GM23338 (cell line): ENCODE results near the gene NIPBL. TPM values are rescaled to one million over a fixed set of nuclear protein-coding genes. Genes with fewer than 3 reads are reported as not detected.

Experiments used
- ATAC-seq: fragments of 200-7000 bp; cut with Tn5 transposase; 3 replicates; pipeline ENCODE4 v1.9.1; 2020
- DNase-seq: peaks from one replicate; pipeline ENCODE4 v3.0.0-alpha.2; 2015; ENCODE audit warnings: low spot score
- H2AFZ ChIP-seq: fragments of 200-600 bp; sonication (generic); 2 replicates; pipeline ENCODE4 v1.8.0; 2016; ENCODE audit warnings: antibody characterized with exemption, mild to moderate bottlenecking, moderate library complexity
- H3F3A ChIP-seq: fragments of 200-600 bp; sonication (generic); replicated peaks from 2 replicates; pipeline ENCODE4 v1.8.0; 2017; ENCODE audit warnings: antibody characterized with exemption, mixed run types, low read depth
- H3K27ac ChIP-seq: fragments of 200-600 bp; sonication (generic); 2 replicates; pipeline ENCODE4 v1.6.1; 2016; ENCODE audit warnings: low read depth
- H3K27me3 ChIP-seq: fragments of 200-600 bp; sonication (generic); 2 replicates; pipeline ENCODE4 v1.8.0; 2016; ENCODE audit warnings: mild to moderate bottlenecking, mixed run types, moderate library complexity; ENCODE audit not compliant: insufficient read depth
- H3K36me3 ChIP-seq: fragments of 200-600 bp; sonication (generic); 2 replicates; pipeline ENCODE4 v1.8.0; 2016; ENCODE audit warnings: mild to moderate bottlenecking; ENCODE audit not compliant: insufficient read depth
- H3K4me1 ChIP-seq: fragments of 200-600 bp; sonication (generic); 2 replicates; pipeline ENCODE4 v1.8.0; 2016; ENCODE audit warnings: mild to moderate bottlenecking, moderate library complexity; ENCODE audit not compliant: insufficient read depth
- H3K4me2 ChIP-seq: fragments of 200-600 bp; sonication (generic); 2 replicates; pipeline ENCODE4 v1.7.1; 2017; ENCODE audit warnings: mixed run types
- H3K4me3 ChIP-seq: fragments of 200-600 bp; sonication (generic); 2 replicates; pipeline ENCODE4 v1.6.1; 2016; ENCODE audit warnings: mixed run types
- H3K79me2 ChIP-seq: fragments of 200-600 bp; sonication (generic); replicated peaks from 2 replicates; pipeline ENCODE4 v1.8.0; 2017; ENCODE audit warnings: mild to moderate bottlenecking; ENCODE audit not compliant: insufficient read depth
- H3K9me2 ChIP-seq: fragments of 200-600 bp; sonication (generic); 2 replicates; pipeline ENCODE4 v1.8.0; 2017; ENCODE audit not compliant: insufficient read depth
- H4K20me1 ChIP-seq: fragments of 200-600 bp; sonication (generic); replicated peaks from 2 replicates; pipeline ENCODE4 v1.8.0; 2017; ENCODE audit warnings: mild to moderate bottlenecking; ENCODE audit not compliant: insufficient read depth
- H3K27ac Mint-ChIP-seq: 2 replicates; pipeline ENCODE4 v1.8.0; 2020; ENCODE audit warnings: inconsistent platforms, mild to moderate bottlenecking, moderate library complexity, mixed read lengths
- H3K27me3 Mint-ChIP-seq: 3 replicates; pipeline ENCODE4 v1.8.0; 2022; ENCODE audit warnings: low read depth, mild to moderate bottlenecking, moderate library complexity, mixed read lengths, inconsistent platforms; ENCODE audit not compliant: insufficient read depth, poor library complexity
- H3K36me3 Mint-ChIP-seq: 3 replicates; pipeline ENCODE4 v1.8.0; 2021; ENCODE audit warnings: low read depth, mild to moderate bottlenecking, inconsistent platforms, moderate library complexity, mixed read lengths
- H3K4me1 Mint-ChIP-seq: 3 replicates; pipeline ENCODE4 v1.8.0; 2020; ENCODE audit warnings: mild to moderate bottlenecking, inconsistent platforms, mixed read lengths
- H3K4me3 Mint-ChIP-seq: 3 replicates; pipeline ENCODE4 v1.8.0; 2021; ENCODE audit warnings: moderate library complexity, mild to moderate bottlenecking, inconsistent platforms, mixed read lengths
- H3K9me3 Mint-ChIP-seq: 3 replicates; pipeline ENCODE4 v1.8.0; 2020; ENCODE audit warnings: moderate library complexity, mild to moderate bottlenecking, inconsistent platforms, mixed read lengths
- CTCF ChIP-seq, 2 experiments: fragments of 200-600 bp in 1 of 2; sonication (generic) in 1 of 2; conservative IDR thresholded peaks; 2 replicates each; pipeline versions ENCODE4 v1.5.1 to v1.6.1; 2016 to 2017; ENCODE audit warnings: antibody characterized with exemption in 2 of 2, low read depth in 2 of 2, mild to moderate bottlenecking in 2 of 2, moderate library complexity in 1 of 2
- ETS1 ChIP-seq: IDR thresholded peaks from 2 replicates; pipeline ENCODE4 v1.6.1; 2016; ENCODE audit warnings: antibody characterized with exemption
- EZH2phosphoT487 ChIP-seq: fragments of 200-600 bp; sonication (generic); IDR thresholded peaks from one replicate; pipeline ENCODE4 v1.8.1; 2018; ENCODE audit warnings: antibody characterized with exemption; ENCODE audit not compliant: unreplicated experiment
- JUNB ChIP-seq: IDR thresholded peaks from one replicate; pipeline ENCODE4 v1.6.1; 2016; ENCODE audit warnings: antibody characterized with exemption; ENCODE audit not compliant: unreplicated experiment
- NANOG ChIP-seq: IDR thresholded peaks from 2 replicates; pipeline ENCODE4 v1.6.1; 2016; ENCODE audit warnings: antibody characterized with exemption, borderline replicate concordance
- STAT1 ChIP-seq: IDR thresholded peaks from one replicate; pipeline ENCODE4 v1.6.1; 2016; ENCODE audit warnings: antibody characterized with exemption; ENCODE audit not compliant: unreplicated experiment
- ZNF114 ChIP-seq: fragments of 250-450 bp; sonication (Bioruptor Pico); IDR thresholded peaks from 2 replicates; pipeline ENCODE4 v1.5.0; 2020; ENCODE audit warnings: mild to moderate bottlenecking, moderate library complexity
- ZNF331 ChIP-seq: fragments of 250-450 bp; sonication (Bioruptor Pico); IDR thresholded peaks from 2 replicates; pipeline ENCODE4 v1.5.0; 2020; ENCODE audit warnings: low read depth, mild to moderate bottlenecking, moderate library complexity
- polyA plus RNA-seq: library from polyadenylated mRNA; unstranded; fragments of >200 nt; fragmentation: Nextera tagmentation; extraction: Ambion mirVana; gene quantifications from 2 replicates; pipeline ENCODE4 v1.2.1, GENCODE V29; 2016
- total RNA-seq: library from RNA; depleted of rRNA; stranded (reverse); fragments of >200 nt; shearing (Covaris generic); gene quantifications from 2 replicates; pipeline ENCODE4 v1.2.3, GENCODE V29; 2014

The NIPBL gene
- total and polyA plus RNA-seq, 2 experiments from 2014 or later, result 44.2 to 51.4 TPM

- H3F3A ChIP-seq, result no peaks in the 10 kb centered on the region
- Mint-ChIP-seq H3K4me3 (no peak overlapping the region), H3K36me3 (no peaks in the 10 kb centered on the region), H3K27ac (no peak overlapping the region), H3K4me1 (peaks cover 29% of the 10 kb centered on the region; the same call in 2 of the 3 replicates), H3K27me3 (no peaks in the 10 kb centered on the region), H3K9me3 (no peaks in the 10 kb centered on the region)
- H3K9me2 ChIP-seq, result no peaks in the 10 kb centered on the region
- H3K4me2 ChIP-seq, result no peak overlapping the region
- peaks cover 11% of the 10 kb centered on the region for H4K20me1 ChIP-seq
- no peak for DNase-seq
- ATAC-seq, result no peak
- no peak overlapping the region for H3K4me3 ChIP-seq
- no peaks in the 10 kb centered on the region for H3K36me3 ChIP-seq
- H3K27me3 ChIP-seq, result no peaks in the 10 kb centered on the region
- peaks cover 80% of the 10 kb centered on the region for H3K79me2 ChIP-seq
- TF ChIP-seq ZNF114 (CRISPR knock-in tag), result no peak
- no peak for TF ChIP-seq CTCF (conservative IDR thresholded peaks at IDR 0.05; ENCODE audit: low read depth in 2 of 2)
- no peak for TF ChIP-seq EZH2phosphoT487
- TF ChIP-seq NANOG, result no peak
- H2AFZ ChIP-seq, result no peak overlapping the region
- no peaks in the 10 kb centered on the region; the same call in 1 of the 2 replicates for H3K4me1 ChIP-seq
- no peak overlapping the region for H3K27ac ChIP-seq
Measured at GRCh38 chr5:36948041-36948440, 71.5 kb downstream of the NIPBL start.

- H3K4me1 Mint-ChIP-seq, result peaks cover 24% of the 10 kb centered on the region; the same call in 2 of the 3 replicates
- Histone ChIP-seq H2AFZ (no peak overlapping the region), H3K4me2 (no peak overlapping the region), H3K27ac (no peak overlapping the region), H3K36me3 (no peaks in the 10 kb centered on the region), H4K20me1 (peaks cover 11% of the 10 kb centered on the region), H3K4me3 (no peak overlapping the region), H3F3A (no peaks in the 10 kb centered on the region), H3K4me1 (no peaks in the 10 kb centered on the region; the same call in 1 of the 2 replicates), H3K79me2 (peaks cover 86% of the 10 kb centered on the region), H3K9me2 (no peaks in the 10 kb centered on the region), H3K27me3 (no peaks in the 10 kb centered on the region)
- DNase-seq (no peak), ATAC-seq (no peak)
- H3K27me3 Mint-ChIP-seq, result no peaks in the 10 kb centered on the region
- no peak overlapping the region for H3K27ac Mint-ChIP-seq
- no peak overlapping the region for H3K4me3 Mint-ChIP-seq
- TF ChIP-seq ZNF331, result no peak
- no peak for TF ChIP-seq STAT1
- TF ChIP-seq EZH2phosphoT487, result no peak
- TF ChIP-seq ETS1, result no peak
- no peak for TF ChIP-seq JUNB
- no peak for TF ChIP-seq ZNF114 (CRISPR knock-in tag)
- no peaks in the 10 kb centered on the region for H3K9me3 Mint-ChIP-seq
- H3K36me3 Mint-ChIP-seq, result no peaks in the 10 kb centered on the region
Measured at GRCh38 chr5:36948650-36949049, 72.1 kb downstream of the NIPBL start.

GRCh38 chr5:36949593-36949992 is 73.0 kb downstream of the NIPBL start:
- no peak for ATAC-seq
- Mint-ChIP-seq H3K9me3 (no peaks in the 10 kb centered on the region), H3K27me3 (no peaks in the 10 kb centered on the region), H3K4me1 (peaks cover 16% of the 10 kb centered on the region; the same call in 2 of the 3 replicates), H3K4me3 (no peak overlapping the region), H3K36me3 (no peaks in the 10 kb centered on the region), H3K27ac (no peak overlapping the region)
- Histone ChIP-seq H3F3A (no peaks in the 10 kb centered on the region), H4K20me1 (peaks cover 11% of the 10 kb centered on the region), H3K9me2 (no peaks in the 10 kb centered on the region), H3K4me3 (no peak overlapping the region), H3K27me3 (no peaks in the 10 kb centered on the region), H3K79me2 (peaks cover 94% of the 10 kb centered on the region), H2AFZ (no peak overlapping the region), H3K27ac (no peak overlapping the region), H3K4me1 (no peaks in the 10 kb centered on the region; the same call in 1 of the 2 replicates), H3K4me2 (no peak overlapping the region), H3K36me3 (no peaks in the 10 kb centered on the region)
- no peak for DNase-seq
- TF ChIP-seq NANOG (no peak), CTCF (conservative IDR thresholded peaks at IDR 0.05; ENCODE audit: low read depth in 2 of 2) (no peak)
